NCI-H524 treated with DMSO at 0.1 percent for 48 hours (cell line): Measurements from ENCODE around the gene CD80.
"Not testable (repeated sequence)": the region's sequence is repeated elsewhere in the genome, so short reads cannot be mapped to it uniquely, and the experiment has no call there.

ENCODE experiments used
- DNase-seq: peaks from one replicate; lab custom pipeline; 2025; lab: John Stamatoyannopoulos, UW

CD80 gene, protein sequence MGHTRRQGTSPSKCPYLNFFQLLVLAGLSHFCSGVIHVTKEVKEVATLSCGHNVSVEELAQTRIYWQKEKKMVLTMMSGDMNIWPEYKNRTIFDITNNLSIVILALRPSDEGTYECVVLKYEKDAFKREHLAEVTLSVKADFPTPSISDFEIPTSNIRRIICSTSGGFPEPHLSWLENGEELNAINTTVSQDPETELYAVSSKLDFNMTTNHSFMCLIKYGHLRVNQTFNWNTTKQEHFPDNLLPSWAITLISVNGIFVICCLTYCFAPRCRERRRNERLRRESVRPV

GRCh38 chr3:119559441-119559963 lies at the start of gene CD80:
CD80 (minus strand) TSS chr3:119559614; CDS start chr3:119557728, 1,886 bp downstream.
- DNase-seq, result no peak

DNA sequence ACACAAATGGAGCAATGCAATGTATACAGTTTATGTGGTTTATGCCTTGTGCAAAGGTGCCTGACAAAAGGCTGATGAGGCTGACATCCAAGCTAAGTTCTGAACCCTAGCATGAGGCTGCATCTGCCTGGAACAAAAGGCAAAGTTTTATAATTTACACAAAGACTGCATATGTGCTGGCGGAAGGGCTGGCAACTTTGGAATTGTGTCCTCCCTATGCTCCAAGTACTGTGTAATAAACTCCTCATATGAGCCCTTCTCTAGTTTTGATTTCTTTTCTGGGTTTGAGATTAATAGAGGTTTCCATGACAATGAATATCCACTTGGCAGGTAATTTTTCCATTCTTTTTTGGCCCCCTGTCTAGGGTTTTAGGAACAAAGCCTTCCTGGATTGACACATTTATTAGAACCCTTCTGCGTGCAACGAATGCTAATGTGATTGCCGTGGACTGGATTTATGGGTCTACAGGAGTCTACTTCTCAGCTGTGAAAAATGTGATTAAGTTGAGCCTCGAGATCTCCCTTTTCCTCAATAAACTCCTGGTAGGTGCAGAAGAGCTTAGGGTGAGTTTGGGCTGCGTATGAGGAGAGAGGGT lies 49.1 kb upstream of the CD80 start:
- no peak for DNase-seq

GRCh38 chr3:119604878-119605277 lies 45.5 kb upstream of the CD80 start:
- DNase-seq, result no peak

- no peak for DNase-seq
These were observed 43.3 kb upstream of the CD80 start for GRCh38 chr3:119602676-119603075.

GRCh38 chr3:119601154-119601553 lies 41.7 kb upstream of the CD80 start:
- DNase-seq, result no peak

GRCh38 chr3:119600732-119601131 lies 41.3 kb upstream of the CD80 start:
- no peak for DNase-seq

GRCh38 chr3:119599558-119600174 lies 40.3 kb upstream of the CD80 start:
- no peak for DNase-seq

DNA sequence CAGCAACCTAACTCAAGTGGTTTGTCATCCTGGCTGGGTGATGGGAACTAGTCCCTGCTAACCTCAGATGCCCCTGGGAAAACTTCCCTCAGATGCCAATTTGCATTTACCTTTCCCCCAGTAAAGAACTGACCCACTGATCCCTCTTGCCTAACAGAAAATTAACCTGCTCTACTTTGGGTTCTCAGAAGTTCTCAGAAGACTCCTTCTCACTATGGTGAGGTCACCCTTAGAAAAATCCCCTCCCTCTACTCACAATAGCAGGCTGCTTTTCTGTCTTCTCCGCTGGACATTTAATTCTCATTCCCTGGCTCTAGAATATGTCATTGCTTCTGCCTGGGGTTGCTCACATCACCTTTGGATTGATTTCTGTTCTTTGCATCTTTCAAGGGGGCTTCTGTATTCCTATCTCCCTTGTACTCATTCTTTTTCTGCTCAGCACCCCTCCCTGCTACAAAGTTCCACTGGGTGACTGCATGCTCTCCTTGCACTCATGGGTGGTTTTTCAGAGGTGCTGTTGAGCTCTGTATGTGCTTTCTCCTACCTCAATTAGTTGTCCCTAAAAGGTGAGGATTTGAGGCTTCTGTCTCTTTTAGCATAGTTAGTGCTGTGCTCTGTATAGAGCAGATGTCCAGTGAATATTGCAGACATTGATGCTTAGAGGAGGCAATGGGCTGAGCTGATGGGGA lies 39.1 kb upstream of the CD80 start:
- no peak for DNase-seq

- DNase-seq, result no peak
These were observed 38.3 kb upstream of the CD80 start, which contains the start of gene PLA1A for GRCh38 chr3:119597548-119598288. PLA1A (plus strand) TSS chr3:119597885; CDS start chr3:119597914, 29 bp downstream.

DNA sequence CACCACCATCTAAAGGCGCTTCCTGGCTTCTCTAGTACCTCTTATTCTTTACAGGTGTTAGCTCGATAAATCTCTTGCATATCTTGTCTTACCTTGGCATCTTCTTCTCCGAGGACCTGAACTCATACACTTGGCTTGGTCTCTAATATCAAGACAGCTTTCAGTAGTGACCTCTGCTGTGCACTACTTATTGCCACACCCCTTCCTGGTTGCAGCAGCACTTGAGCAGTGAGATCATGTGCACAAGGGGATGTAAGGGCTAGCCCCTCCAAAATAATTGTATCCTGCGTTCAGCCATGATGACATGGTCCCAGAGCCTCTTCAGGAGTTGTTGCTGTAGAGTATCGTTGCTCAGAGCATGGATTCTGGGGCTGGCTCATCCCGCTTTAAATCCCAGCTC lies 37.0 kb upstream of the CD80 start:
- DNase-seq, result no peak

DNA sequence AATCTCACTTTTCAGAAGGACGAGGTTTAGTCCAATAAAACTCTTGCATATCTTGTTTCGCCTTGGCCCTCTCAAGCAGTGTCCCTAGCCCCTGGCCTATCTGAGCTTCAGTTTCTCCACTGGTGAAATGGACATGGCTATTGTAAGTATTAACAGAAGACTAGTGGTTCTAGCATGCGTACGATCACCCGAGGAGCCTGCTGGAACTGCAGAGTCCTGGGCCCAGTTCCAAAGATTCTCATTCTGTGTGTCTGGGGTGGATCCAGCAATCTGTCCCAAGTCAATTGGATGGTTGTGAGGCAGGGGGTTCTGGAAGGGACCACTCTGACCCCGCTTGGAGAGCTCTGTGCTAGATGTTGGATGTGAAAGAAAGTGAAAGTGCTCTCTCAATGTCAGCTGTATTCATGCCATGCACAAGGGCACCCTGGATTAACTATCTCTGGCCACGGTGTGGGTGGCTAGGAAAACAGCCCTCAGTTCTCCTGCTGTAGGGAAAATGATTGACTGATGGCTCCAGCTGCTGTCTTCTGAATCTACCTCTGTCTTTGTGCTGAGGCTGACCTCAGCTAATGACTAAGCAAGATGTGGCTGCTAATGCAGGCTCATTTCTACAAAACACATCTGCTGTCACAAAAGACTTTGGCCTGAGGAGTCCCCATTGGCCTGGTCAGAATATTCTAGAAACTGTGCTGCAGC lies 36.4 kb upstream of the CD80 start:
- DNase-seq, result no peak

- not testable (repeated sequence) for DNase-seq
These were observed 35.5 kb upstream of the CD80 start for GRCh38 chr3:119594929-119595328.

- DNase-seq, result no peak
These were observed 34.7 kb upstream of the CD80 start for GRCh38 chr3:119594066-119594465.

DNA sequence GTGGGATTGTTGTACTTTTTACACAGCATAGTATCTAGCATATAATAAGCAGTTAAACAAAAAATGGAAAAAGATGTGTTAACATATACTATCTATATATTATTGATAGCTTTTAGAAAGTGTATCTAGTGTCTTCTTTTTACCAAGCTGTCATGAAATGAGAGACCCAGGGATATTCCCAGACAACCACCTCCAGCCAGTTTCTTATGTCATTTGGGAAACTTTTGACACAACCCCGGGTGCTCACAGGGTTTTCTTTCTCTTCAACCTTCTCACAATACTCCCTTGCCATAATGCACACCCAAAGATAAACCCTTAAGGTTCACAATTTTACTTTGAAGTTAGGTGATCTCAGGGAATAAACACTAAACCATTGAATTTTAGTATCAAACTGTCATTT lies 33.4 kb upstream of the CD80 start:
- no peak for DNase-seq

DNA sequence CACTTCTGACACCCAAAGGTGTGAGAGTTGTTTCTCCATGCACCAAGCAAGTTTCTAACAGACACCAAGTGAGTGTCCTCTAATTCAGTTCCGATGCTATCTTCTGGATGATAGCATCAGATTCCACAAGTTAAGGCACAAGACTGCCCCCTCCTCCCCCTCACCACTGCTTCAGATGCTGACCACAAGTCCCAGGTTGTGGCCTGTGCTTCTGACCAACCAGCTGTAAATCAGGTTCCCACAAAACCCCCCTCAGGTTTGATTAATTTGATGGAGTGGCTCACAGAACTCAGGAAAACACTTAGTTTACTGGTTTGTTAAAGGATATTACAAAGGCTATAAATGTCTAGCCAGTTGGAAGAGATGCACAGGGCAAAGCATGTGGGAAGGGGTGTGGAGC lies 31.3 kb upstream of the CD80 start:
- DNase-seq, result no peak

GRCh38 chr3:119589102-119589773 lies 29.8 kb upstream of the CD80 start:
- no peak for DNase-seq

- DNase-seq, result no peak
These were observed 28.7 kb upstream of the CD80 start for GRCh38 chr3:119588112-119588511.

DNA sequence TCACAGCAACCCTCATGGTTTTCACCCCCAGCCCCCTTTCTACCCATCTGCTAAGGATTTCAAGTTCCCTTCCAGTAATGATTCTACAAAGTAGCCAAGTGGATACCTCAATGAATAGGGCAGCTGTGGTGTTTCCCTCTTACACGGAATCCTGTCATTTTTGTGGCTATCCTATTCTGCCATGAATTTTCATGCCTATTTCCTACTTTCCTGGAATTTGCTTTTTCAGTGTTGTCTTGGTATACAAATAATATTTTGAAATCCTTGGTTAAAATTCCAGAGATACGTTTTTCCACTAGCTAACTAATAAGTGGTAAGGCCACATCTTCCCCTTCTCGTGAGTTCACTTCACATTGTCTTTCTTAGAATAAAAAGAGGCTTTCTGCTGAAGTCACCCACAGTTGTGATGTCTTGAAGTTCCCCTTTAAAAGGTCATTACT lies 27.3 kb upstream of the CD80 start:
- DNase-seq, result no peak

DNA sequence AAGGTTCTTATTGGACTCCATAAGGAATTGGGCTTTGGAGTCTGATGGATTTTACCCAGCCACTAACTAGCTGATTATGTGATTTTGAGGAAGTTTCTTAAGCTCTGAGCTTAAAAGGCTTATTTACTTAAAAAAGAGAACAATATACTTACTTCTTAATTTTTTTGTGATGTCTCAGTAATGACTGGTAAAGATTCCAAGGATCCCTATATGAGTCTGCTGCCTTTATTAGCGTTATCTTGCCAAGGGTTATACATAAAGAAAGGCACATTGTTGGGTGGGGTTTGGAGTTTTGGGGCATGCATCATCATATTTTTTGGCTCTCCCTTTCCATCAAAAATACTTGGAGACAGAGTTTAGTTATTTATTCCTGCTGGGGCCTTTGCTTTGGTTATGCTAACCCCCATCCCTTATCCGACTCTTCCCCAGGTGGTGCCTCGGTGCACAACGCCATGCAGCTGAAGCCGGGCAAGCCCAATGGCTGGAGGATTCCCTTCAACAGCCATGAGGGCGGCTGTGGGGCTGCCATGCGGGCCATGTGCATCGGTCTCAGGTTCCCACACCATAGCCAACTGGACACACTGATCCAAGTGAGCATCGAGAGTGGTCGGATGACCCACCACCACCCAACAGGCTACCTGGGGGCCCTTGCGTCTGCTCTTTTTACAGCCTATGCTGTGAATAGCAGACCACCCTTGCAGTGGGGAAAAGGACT lies 26.6 kb upstream of the CD80 start:
- no peak for DNase-seq

- no peak for DNase-seq
These were observed 25.8 kb upstream of the CD80 start for GRCh38 chr3:119585208-119585607.
